HG03558 (cell line): ENCODE results near the gene CCDC149.

ENCODE experiments used
- ATAC-seq: cut with Tn5 transposase; IDR thresholded peaks from one replicate; pipeline ENCODE4 v1.9.1; 2021; ENCODE audit warnings: moderate number of reproducible peaks; ENCODE audit not compliant: unreplicated experiment; ENCODE audit errors: extremely low read depth

Gene CCDC149

GRCh38 chr4:24763631-24764297 lies 149.1 kb downstream of the CCDC149 start:
- ATAC-seq, result no peak
